Endothelial cell of umbilical vein (primary cell): ENCODE results near the gene RAB40B. TPM values are rescaled to one million over a fixed set of nuclear protein-coding genes. Genes with fewer than 3 reads are reported as not detected.

ENCODE experiments used
- BruUV-seq: library from RNA; stranded (reverse); fragments of 400-500 nt; replicated peaks from 2 replicates; lab custom pipeline; 2021; lab: Mats Ljungman, UMichigan
- CTCF ChIA-PET: fragments of 300-600, 350-600 bp; sonication (Branson Sonifier 250); formaldehyde crosslinking; loops from one replicate; lab custom pipeline; 2021; ENCODE audit warnings: antibody characterized with exemption, inconsistent platforms; lab: Charles Lee
- POLR2A ChIA-PET: fragments of 300-600, 350-600 bp; sonication (Branson Sonifier 250); formaldehyde crosslinking; loops from one replicate; lab custom pipeline; 2021; ENCODE audit warnings: antibody characterized with exemption, inconsistent platforms; lab: Charles Lee
- DNase-seq: peaks from one replicate; pipeline ENCODE4 v3.0.0-alpha.2; 2011; ENCODE audit warnings: low read depth, low spot score
- FAIRE-seq: peaks from 2 replicates; lab custom pipeline; 2011; peaks lifted over from hg19 to GRCh38; lab: Jason Lieb, UNC
- H2AFZ ChIP-seq: 2 replicates; pipeline ENCODE4 v1.6.0; 2012; ENCODE audit warnings: low read depth, low read length, control low read depth, inconsistent platforms
- H3K27ac ChIP-seq: 2 replicates; pipeline ENCODE4 v1.5.1; 2011; ENCODE audit warnings: low read depth, mild to moderate bottlenecking, control low read depth, low read length, moderate library complexity; ENCODE audit not compliant: insufficient read depth
- H3K27me3 ChIP-seq, 2 experiments: 2 replicates each; pipeline versions ENCODE4 v1.6.0 to v1.6.1; 2011; ENCODE audit warnings: low read length in 2 of 2, mixed read lengths in 1 of 2; ENCODE audit not compliant: control insufficient read depth in 2 of 2, insufficient read depth in 2 of 2
- H3K36me3 ChIP-seq, 2 experiments: 2 replicates in 1 of 2; 3 replicates in 1 of 2; pipeline ENCODE4 v1.5.1; 2011; ENCODE audit warnings: low read length in 2 of 2, mild to moderate bottlenecking in 1 of 2, moderate library complexity in 1 of 2; ENCODE audit not compliant: control insufficient read depth in 2 of 2, insufficient read depth in 2 of 2; ENCODE audit errors: extremely low read depth in 1 of 2
- H3K4me1 ChIP-seq: 3 replicates; pipeline ENCODE4 v1.5.1; 2011; ENCODE audit warnings: mild to moderate bottlenecking, low read length; ENCODE audit not compliant: control insufficient read depth, insufficient read depth; ENCODE audit errors: extremely low read depth
- H3K4me2 ChIP-seq: 2 replicates; pipeline ENCODE4 v1.6.1; 2011; ENCODE audit warnings: low read length, control low read depth, mixed read lengths; ENCODE audit not compliant: insufficient read depth
- H3K4me3 ChIP-seq, 3 experiments: fragments of 200-600 bp in 1 of 3; sonication (generic), shearing (Covaris generic) in 1 of 3; replicated peaks in 1 of 3; 2 replicates each; pipeline ENCODE4 v1.5.1; 2011 to 2016; ENCODE audit warnings: control low read depth in 3 of 3, low read length in 3 of 3, mild to moderate bottlenecking in 2 of 3, inconsistent platforms in 1 of 3, low read depth in 1 of 3, moderate library complexity in 1 of 3; ENCODE audit not compliant: insufficient read depth in 1 of 3
- H3K79me2 ChIP-seq: 2 replicates; pipeline ENCODE4 v1.6.0; 2012; ENCODE audit warnings: low read length, inconsistent platforms; ENCODE audit not compliant: control insufficient read depth, insufficient read depth
- H3K9ac ChIP-seq: replicated peaks from 2 replicates; pipeline ENCODE3; 2011; ENCODE audit warnings: low read length, control low read depth; ENCODE audit not compliant: insufficient read depth; ENCODE audit errors: extremely low read depth
- H3K9me1 ChIP-seq: replicated peaks from 3 replicates; pipeline ENCODE4 v1.6.0; 2011; ENCODE audit warnings: mild to moderate bottlenecking, low read length; ENCODE audit not compliant: control insufficient read depth, insufficient read depth; ENCODE audit errors: extremely low read depth
- H3K9me3 ChIP-seq: replicated peaks from 2 replicates; pipeline ENCODE4 v1.5.1; 2012; ENCODE audit warnings: low read length, inconsistent platforms; ENCODE audit not compliant: control insufficient read depth, insufficient read depth
- H4K20me1 ChIP-seq: replicated peaks from 2 replicates; pipeline ENCODE3; 2011; ENCODE audit warnings: mild to moderate bottlenecking, low read length; ENCODE audit not compliant: control insufficient read depth, insufficient read depth; ENCODE audit errors: extremely low read depth
- CTCF ChIP-seq, 2 donors: IDR thresholded peaks; 1 replicate in 1 of 2; 2 replicates in 1 of 2; pipeline ENCODE4 v1.5.1; 2011; ENCODE audit warnings: low read length in 2 of 2, mild to moderate bottlenecking in 2 of 2, moderate library complexity in 2 of 2, control low read depth in 1 of 2, inconsistent platforms in 1 of 2, low read depth in 1 of 2; ENCODE audit not compliant: insufficient read depth in 1 of 2; ENCODE audit errors: extremely low read depth in 1 of 2
- EZH2 ChIP-seq: IDR thresholded peaks from 2 replicates; pipeline ENCODE4 v1.6.1; 2012; ENCODE audit warnings: borderline replicate concordance, low read depth, mild to moderate bottlenecking, moderate library complexity, low read length, inconsistent platforms; ENCODE audit not compliant: severe bottlenecking
- FOS ChIP-seq: IDR thresholded peaks from 2 replicates; pipeline ENCODE4 v1.6.1; 2011; ENCODE audit warnings: mild to moderate bottlenecking, low read length, moderate library complexity, borderline replicate concordance; ENCODE audit not compliant: insufficient read depth
- GATA2 ChIP-seq: IDR thresholded peaks from 2 replicates; pipeline ENCODE4 v1.7.0; 2011; ENCODE audit warnings: low read depth, mild to moderate bottlenecking, moderate library complexity, mixed read lengths, low read length; ENCODE audit not compliant: insufficient read length, insufficient read depth
- JUN ChIP-seq: IDR thresholded peaks from 2 replicates; pipeline ENCODE4 v1.6.1; 2011; ENCODE audit warnings: borderline replicate concordance, low read depth; ENCODE audit not compliant: insufficient read length, insufficient read depth
- MAX ChIP-seq: IDR thresholded peaks from 2 replicates; pipeline ENCODE4 v1.6.1; 2011; ENCODE audit not compliant: insufficient read depth, insufficient read length
- MYC ChIP-seq: IDR thresholded peaks from one replicate; pipeline ENCODE4 v1.6.1; 2011; ENCODE audit warnings: mild to moderate bottlenecking, low read depth, low read length
- POLR2A ChIP-seq: IDR thresholded peaks from 2 replicates; pipeline ENCODE4 v1.6.1; 2012; ENCODE audit warnings: low read depth, mild to moderate bottlenecking, control low read depth, low read length
- POLR2AphosphoS5 ChIP-seq: IDR thresholded peaks from 2 replicates; pipeline ENCODE4 v1.6.1; 2012; ENCODE audit warnings: low read depth, mild to moderate bottlenecking, control low read depth, low read length, moderate library complexity; ENCODE audit not compliant: insufficient read depth
- dilution Hi-C: fragments of 300-500 bp; cut with MboI; formaldehyde crosslinking; loops from one replicate; pipeline ENCODE4 v1.15.0; 2019; ENCODE audit warnings: low sequenced_read_pairs; ENCODE audit not compliant: extremely low pct_ligation_motif_present
- intact Hi-C: fragments of 100-400 bp; cut with micrococcal nuclease; formaldehyde crosslinking; loops from one replicate; pipeline ENCODE4 v1.10.0; 2022
- polyA plus RNA-seq, 4 experiments: library from polyadenylated mRNA; depleted of rRNA in 3 of 4; stranded (reverse) in 3 of 4; unstranded in 1 of 4; fragments of >200 nt; gene quantifications; 2 replicates each; pipeline versions ENCODE4 v1.2.1 to v1.2.3, GENCODE V29; 2011 to 2012; ENCODE audit warnings: missing spikeins in 1 of 4
- total RNA-seq: library from RNA; stranded (reverse); gene quantifications from 2 replicates; pipeline ENCODE4 v1.2.3, GENCODE V29; 2021

Gene RAB40B
- total and polyA plus RNA-seq, 2 donors (not counting 3 experiments of a cell fraction or from before 2014, with no cell fraction given) = 5.5 to 9.3 TPM

GRCh38 chr17:82710499-82711232 lies 12.2 kb upstream of the RAB40B start:
- no peaks in the 10 kb centered on the region for H3K36me3 ChIP-seq

GRCh38 chr17:82709676-82710498 lies 11.4 kb upstream of the RAB40B start:
- no peak for FAIRE-seq
- CTCF ChIA-PET = no interaction called here
- Histone ChIP-seq H3K79me2 (no peaks in the 10 kb centered on the region), H3K27me3 (no peaks in the 10 kb centered on the region), H3K27ac (no peak overlapping the region), H3K9ac (no peak overlapping the region), H3K9me3 (no peaks in the 10 kb centered on the region), H4K20me1 (no peaks in the 10 kb centered on the region), H3K4me3 (no peak overlapping the region), H3K4me2 (no peak overlapping the region), H3K9me1 (no peaks in the 10 kb centered on the region), H3K36me3 (no peaks in the 10 kb centered on the region), H3K4me1 (no peaks in the 10 kb centered on the region), H2AFZ (no peak overlapping the region)
- POLR2A ChIA-PET = no interaction called here
- dilution Hi-C loops (no loop called here), intact Hi-C loops (no loop called here)
- TF ChIP-seq POLR2A = no peak
- no peak for TF ChIP-seq FOS
- no peak for TF ChIP-seq EZH2
- TF ChIP-seq GATA2 = no peak
- no peak for TF ChIP-seq MAX
- no peak for TF ChIP-seq POLR2AphosphoS5
- TF ChIP-seq CTCF (IDR thresholded peaks at IDR 0.05; ENCODE audit: extremely low read depth in 1 of 2, insufficient read depth in 1 of 2, low read depth in 1 of 2, low read length in 2 of 2) = no peak
- no peak for TF ChIP-seq JUN
- TF ChIP-seq MYC = no peak
- BruUV-seq = no TSS peak
- no peak for DNase-seq

More at GRCh38 chr17:82710499-82711232, 12.2 kb upstream of the RAB40B start:
- FAIRE-seq (no peak), DNase-seq (no peak)
- no peaks in the 10 kb centered on the region for H3K27me3 ChIP-seq
- no peak overlapping the region for H2AFZ ChIP-seq
- no TSS peak for BruUV-seq
- H3K9me3 ChIP-seq = no peaks in the 10 kb centered on the region
- no peak for TF ChIP-seq JUN
- no peak for TF ChIP-seq FOS
- TF ChIP-seq EZH2 = no peak
- TF ChIP-seq GATA2 = no peak
- H3K4me1 ChIP-seq = peaks cover under 1% of the 10 kb centered on the region
- intact Hi-C loops = no loop called here
- no peak overlapping the region for H3K27ac ChIP-seq
- H3K4me2 ChIP-seq = no peak overlapping the region
- ChIA-PET CTCF (no interaction called here), POLR2A (no interaction called here)
- H4K20me1 ChIP-seq = no peaks in the 10 kb centered on the region
- H3K4me3 ChIP-seq = no peak overlapping the region
- H3K79me2 ChIP-seq = no peaks in the 10 kb centered on the region
- dilution Hi-C loops = no loop called here
- no peak overlapping the region for H3K9ac ChIP-seq
- no peaks in the 10 kb centered on the region for H3K9me1 ChIP-seq
